HFF-Myc (cell line): ENCODE data around the gene ZNF620.

Experiments
- DNase-seq: peaks from one replicate; pipeline ENCODE4 v3.0.0-alpha.2; 2011; ENCODE audit warnings: low read depth; ENCODE audit errors: extremely low read depth
- H3K4me3 ChIP-seq: replicated peaks from 2 replicates; pipeline ENCODE4 v1.5.1; 2011; ENCODE audit warnings: low read depth, mild to moderate bottlenecking, control low read depth, low read length
- TF ChIP-seq, protein P1 (sequence below): IDR thresholded peaks from 2 replicates; pipeline ENCODE4 v1.5.1; 2012; ENCODE audit warnings: mild to moderate bottlenecking, low read depth, low read length, control low read depth; ENCODE audit errors: missing control alignments

ZNF620 gene

DNA sequence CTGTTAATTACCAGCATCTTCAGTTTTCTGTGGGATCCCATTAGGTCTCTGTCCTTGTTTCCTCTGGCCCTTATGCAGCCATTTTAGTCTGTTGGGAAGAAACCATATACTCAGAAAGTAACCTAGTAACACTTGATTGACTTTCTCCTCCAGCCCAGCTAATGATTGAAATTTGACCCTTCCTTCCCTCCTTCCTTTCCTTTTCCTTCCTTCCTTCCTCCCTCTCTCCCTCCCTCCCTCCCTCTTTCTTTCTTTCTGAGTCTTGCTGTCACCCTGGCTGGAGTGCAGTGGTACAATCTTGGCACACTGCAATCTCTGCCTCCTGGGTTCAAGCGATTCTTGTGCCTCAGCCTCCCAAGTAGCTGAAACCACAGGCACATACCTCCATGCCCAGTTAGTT, 5.9 kb upstream of the ZNF620 start:
- DNase-seq: no peak
- no peak overlapping the region for H3K4me3 ChIP-seq
- TF ChIP-seq, protein P1, sequence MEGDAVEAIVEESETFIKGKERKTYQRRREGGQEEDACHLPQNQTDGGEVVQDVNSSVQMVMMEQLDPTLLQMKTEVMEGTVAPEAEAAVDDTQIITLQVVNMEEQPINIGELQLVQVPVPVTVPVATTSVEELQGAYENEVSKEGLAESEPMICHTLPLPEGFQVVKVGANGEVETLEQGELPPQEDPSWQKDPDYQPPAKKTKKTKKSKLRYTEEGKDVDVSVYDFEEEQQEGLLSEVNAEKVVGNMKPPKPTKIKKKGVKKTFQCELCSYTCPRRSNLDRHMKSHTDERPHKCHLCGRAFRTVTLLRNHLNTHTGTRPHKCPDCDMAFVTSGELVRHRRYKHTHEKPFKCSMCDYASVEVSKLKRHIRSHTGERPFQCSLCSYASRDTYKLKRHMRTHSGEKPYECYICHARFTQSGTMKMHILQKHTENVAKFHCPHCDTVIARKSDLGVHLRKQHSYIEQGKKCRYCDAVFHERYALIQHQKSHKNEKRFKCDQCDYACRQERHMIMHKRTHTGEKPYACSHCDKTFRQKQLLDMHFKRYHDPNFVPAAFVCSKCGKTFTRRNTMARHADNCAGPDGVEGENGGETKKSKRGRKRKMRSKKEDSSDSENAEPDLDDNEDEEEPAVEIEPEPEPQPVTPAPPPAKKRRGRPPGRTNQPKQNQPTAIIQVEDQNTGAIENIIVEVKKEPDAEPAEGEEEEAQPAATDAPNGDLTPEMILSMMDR: no peak

DNA sequence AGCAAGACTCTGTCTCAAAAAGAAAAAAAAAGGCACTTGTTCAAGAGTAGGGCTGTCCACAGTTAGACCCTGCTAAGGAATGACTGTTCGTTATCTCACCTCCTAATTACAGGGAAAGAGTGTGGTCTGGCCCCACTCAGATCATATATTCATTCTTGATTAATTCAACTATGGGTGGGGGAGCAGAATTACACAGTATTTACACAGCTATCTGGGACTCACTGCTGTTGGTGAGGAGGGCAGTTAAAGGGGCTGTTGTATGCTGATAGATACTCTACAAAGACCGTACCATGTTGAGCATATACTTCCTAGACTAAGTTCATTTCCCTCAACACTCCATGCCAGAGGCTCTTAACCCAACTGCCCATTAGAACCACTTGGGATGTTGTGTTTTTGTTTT, 3.8 kb upstream of the ZNF620 start:
- H3K4me3 ChIP-seq: no peak overlapping the region
- DNase-seq: no peak
- TF ChIP-seq, protein P1: no peak

DNA sequence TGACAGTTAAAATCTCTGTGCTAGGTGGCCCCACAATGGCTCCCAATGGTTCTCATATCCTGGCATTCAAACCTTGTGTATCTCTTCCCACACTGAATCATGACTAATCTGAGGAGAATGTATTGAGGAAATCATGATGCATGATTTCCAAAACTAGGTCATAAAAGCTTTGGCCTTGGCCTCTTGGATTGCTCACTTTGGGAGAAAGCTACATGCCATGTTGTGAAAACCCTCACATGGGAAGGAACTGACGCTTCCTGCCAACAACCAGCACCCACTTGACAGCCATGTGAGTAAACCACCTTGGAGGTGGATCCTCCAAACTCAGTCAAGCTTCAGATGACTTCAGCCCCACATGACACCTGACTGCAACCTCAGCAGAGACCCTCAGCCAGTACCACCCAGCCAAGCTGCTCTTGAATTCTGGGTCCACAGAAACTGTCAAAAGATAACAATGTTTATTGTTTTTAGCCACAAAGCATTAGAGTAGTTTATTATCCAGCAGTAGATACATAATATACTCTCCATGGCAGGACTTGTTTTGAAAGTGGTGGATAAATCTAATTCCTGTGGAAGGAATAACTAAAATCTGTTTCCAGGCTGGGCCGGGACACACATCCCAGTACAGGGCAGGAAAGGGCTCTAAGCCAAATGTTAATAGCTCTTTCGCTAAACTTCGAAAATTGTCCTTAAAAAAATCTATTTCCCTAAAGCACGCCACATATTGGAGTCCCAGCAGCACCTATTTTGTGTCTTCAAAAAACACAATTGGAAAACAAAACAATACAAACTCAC, 1.0 kb upstream of the ZNF620 start:
- TF ChIP-seq, protein P1: no peak
- DNase-seq: peak; percentile 70
- H3K4me3 ChIP-seq: no peak overlapping the region

DNA sequence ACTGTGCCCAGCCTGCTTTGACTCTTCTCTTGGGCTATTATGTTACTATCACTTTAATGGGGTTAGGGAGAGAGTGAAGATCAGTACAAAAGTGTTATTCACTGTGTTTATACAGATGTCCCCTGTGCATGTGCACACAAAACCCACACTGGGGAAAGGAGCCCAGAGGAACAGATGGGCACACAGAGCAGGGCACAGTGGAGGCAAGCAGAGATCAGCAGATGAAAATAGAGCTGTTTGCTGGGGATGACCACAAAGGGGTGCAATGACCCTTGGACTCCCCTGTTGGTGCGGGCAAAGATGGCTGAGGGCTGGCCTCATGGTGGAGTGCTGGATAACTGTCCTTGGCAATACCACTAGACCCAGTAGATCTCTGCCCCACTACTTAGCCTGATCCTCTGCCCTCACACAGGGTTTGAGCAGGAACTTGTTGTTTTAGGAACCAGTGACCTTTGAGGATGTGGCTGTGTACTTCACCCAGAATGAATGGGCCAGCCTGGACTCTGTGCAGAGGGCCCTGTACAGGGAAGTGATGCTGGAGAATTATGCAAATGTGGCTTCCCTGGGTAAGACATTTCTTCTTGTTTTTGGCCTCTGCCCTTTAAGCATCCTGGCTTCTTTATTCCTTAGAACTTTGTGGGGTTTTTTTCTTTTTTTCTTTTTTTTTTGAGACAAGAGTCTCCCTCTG, 5.3 kb downstream of the ZNF620 start:
- no peak overlapping the region for H3K4me3 ChIP-seq
- DNase-seq: no peak
- TF ChIP-seq, protein P1: no peak

DNA sequence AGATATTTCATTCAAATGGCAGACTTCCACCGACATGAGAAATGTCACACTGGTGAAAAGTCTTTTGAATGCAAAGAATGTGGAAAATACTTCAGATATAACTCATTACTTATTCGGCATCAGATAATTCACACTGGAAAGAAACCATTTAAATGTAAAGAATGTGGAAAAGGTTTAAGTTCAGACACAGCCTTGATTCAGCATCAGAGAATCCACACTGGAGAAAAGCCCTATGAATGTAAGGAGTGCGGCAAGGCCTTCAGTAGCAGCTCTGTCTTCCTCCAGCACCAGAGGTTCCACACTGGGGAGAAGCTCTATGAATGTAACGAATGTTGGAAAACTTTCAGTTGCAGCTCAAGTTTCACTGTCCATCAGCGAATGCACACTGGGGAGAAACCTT, 10.4 kb downstream of the ZNF620 start:
- TF ChIP-seq, protein P1: no peak
- H3K4me3 ChIP-seq: no peak overlapping the region
- no peak for DNase-seq

DNA sequence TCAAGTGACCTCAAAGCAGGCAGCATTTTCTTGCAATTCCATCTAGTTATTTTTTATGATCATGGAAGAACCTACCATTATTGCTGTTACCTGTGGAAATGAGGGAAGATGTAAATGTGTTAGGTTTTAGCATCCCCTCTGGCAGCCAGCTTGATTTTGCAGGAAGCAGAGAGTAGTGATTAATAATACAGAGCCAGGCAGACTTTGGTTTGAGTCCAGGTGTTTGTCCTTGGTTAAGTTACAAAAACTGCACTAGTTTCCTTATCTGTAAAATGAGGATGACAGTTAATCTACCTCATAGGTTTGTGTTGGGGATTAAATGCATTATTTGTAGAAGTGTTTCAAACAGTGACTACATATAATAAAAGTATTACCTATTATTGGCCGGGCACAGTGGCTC, 12.2 kb downstream of the ZNF620 start:
- H3K4me3 ChIP-seq: no peak overlapping the region
- TF ChIP-seq, protein P1: no peak
- no peak for DNase-seq

DNA sequence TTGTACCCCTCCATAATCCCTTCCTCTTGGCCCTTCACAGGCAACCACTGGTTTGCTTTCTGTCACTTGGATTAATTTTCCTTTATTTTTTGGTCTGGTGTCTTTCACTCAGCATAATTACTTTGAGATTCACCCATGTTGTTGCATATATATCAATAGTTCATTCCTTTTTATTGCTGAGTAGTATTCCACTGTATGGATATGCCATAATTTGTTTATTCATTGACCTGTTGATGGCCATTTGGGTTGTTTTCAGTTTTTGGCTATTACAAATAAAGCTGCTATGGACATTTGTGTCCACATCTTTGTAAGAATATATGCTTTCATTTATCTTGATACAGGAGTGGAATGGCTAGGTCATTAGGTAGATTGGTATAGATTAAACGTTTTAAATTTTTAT, 13.0 kb downstream of the ZNF620 start:
- no peak for DNase-seq
- TF ChIP-seq, protein P1: no peak
- H3K4me3 ChIP-seq: no peak overlapping the region
